Limb (tissue), 2 donors: ENCODE data around the gene SH3YL1.

Source experiments
- DNase-seq, 2 donors: peaks; one replicate each; pipeline ENCODE4 v3.0.0-alpha.2; 2016; ENCODE audit errors: extremely low spot score in 2 of 2

The SH3YL1 gene

GRCh38 chr2:263774-264492, at the start of gene SH3YL1:
Gene SH3YL1, minus strand, starts transcription at chr2:264032. Its CDS starts 48 bp downstream, at chr2:263984.
- no peak for DNase-seq

- DNase-seq = no peak
These were observed 47.2 kb upstream of the SH3YL1 start for GRCh38 chr2:310994-311393.

GRCh38 chr2:309954-310510, 46.2 kb upstream of the SH3YL1 start:
- DNase-seq = no peak

- peak in 1 of 2 donors; percentile 48 for DNase-seq
These were observed 45.5 kb upstream of the SH3YL1 start for GRCh38 chr2:309148-309953.

- no peak for DNase-seq
These were observed 41.5 kb upstream of the SH3YL1 start for GRCh38 chr2:305366-305765.

- no peak for DNase-seq
These were observed 32.5 kb upstream of the SH3YL1 start for GRCh38 chr2:296354-296753.

- no peak for DNase-seq
These were observed 31.3 kb upstream of the SH3YL1 start for GRCh38 chr2:295090-295489.

- peak; percentile 81 to 87 for DNase-seq
These were observed 26.4 kb upstream of the SH3YL1 start for GRCh38 chr2:290090-290722.

GRCh38 chr2:289362-290089, 25.7 kb upstream of the SH3YL1 start:
- DNase-seq = peak in 1 of 2 donors; percentile 59

GRCh38 chr2:288758-289361, 25.0 kb upstream of the SH3YL1 start:
- peak in 1 of 2 donors; percentile 44 for DNase-seq

- peak in 1 of 2 donors; percentile 62 for DNase-seq
These were observed 24.3 kb upstream of the SH3YL1 start, which contains the start of gene ALKAL2 for GRCh38 chr2:287911-288757. Gene ALKAL2, minus strand, starts transcription at chr2:288091. Its CDS starts 256 bp downstream, at chr2:287835.

- peak in 1 of 2 donors; percentile 71 for DNase-seq
These were observed 23.6 kb upstream of the SH3YL1 start for GRCh38 chr2:287471-287885.

GRCh38 chr2:286774-287392, 23.1 kb upstream of the SH3YL1 start:
- DNase-seq = no peak

- no peak for DNase-seq
These were observed 22.2 kb upstream of the SH3YL1 start for GRCh38 chr2:286035-286434.

GRCh38 chr2:285531-285930, 21.7 kb upstream of the SH3YL1 start:
- no peak for DNase-seq

- no peak for DNase-seq
These were observed 21.2 kb upstream of the SH3YL1 start for GRCh38 chr2:284896-285492.

GRCh38 chr2:283996-284794, 20.4 kb upstream of the SH3YL1 start:
- no peak for DNase-seq
